NB4 (cell line): ENCODE results near the gene CCT5.

Experiments
- CTCF ChIP-seq: IDR thresholded peaks from one replicate; pipeline ENCODE4 v1.5.1; 2012; ENCODE audit warnings: low read depth, low read length
- POLR2A ChIP-seq: IDR thresholded peaks from 2 replicates; pipeline ENCODE4 v1.6.1; 2011; ENCODE audit warnings: mild to moderate bottlenecking; ENCODE audit not compliant: insufficient read length; ENCODE audit errors: extremely low read depth

- TF ChIP-seq CTCF, result no peak
- TF ChIP-seq POLR2A, result no peak
Observed at GRCh38 chr5:10276691-10277090, 26.6 kb downstream of the CCT5 start.
